Calu3 (cell line): ENCODE data around the gene LCE1F. TPM values are rescaled to one million over a fixed set of nuclear protein-coding genes. Genes with fewer than 3 reads are reported as not detected.

Experiments
- BruUV-seq: library from RNA; stranded (reverse); fragments of 400-500 nt; replicated peaks from 2 replicates; lab custom pipeline; 2021; lab: Mats Ljungman, UMichigan
- CTCF ChIA-PET: fragments of 300-600 bp; sonication (Branson Sonifier 250); formaldehyde crosslinking; loops from one replicate; lab custom pipeline; 2022; ENCODE audit warnings: antibody characterized with exemption; lab: Charles Lee
- DNase-seq: peaks from one replicate; pipeline ENCODE4 v3.0.0; 2022
- H3K27ac Mint-ChIP-seq: one replicate; pipeline ENCODE4 v1.8.0; 2022; ENCODE audit warnings: mixed read lengths; ENCODE audit not compliant: unreplicated experiment
- H3K27me3 Mint-ChIP-seq: one replicate; pipeline ENCODE4 v1.8.0; 2022; ENCODE audit warnings: mixed read lengths; ENCODE audit not compliant: unreplicated experiment
- H3K36me3 Mint-ChIP-seq: one replicate; pipeline ENCODE4 v1.8.0; 2022; ENCODE audit warnings: mild to moderate bottlenecking, moderate library complexity, mixed read lengths; ENCODE audit not compliant: insufficient read depth, unreplicated experiment
- H3K4me1 Mint-ChIP-seq: one replicate; pipeline ENCODE4 v1.8.0; 2022; ENCODE audit warnings: mild to moderate bottlenecking, low read depth, mixed read lengths; ENCODE audit not compliant: unreplicated experiment
- H3K4me3 Mint-ChIP-seq: one replicate; pipeline ENCODE4 v1.8.0; 2022; ENCODE audit warnings: mild to moderate bottlenecking, low read depth, moderate library complexity, mixed read lengths; ENCODE audit not compliant: unreplicated experiment
- H3K9me3 Mint-ChIP-seq: one replicate; pipeline ENCODE4 v1.8.0; 2022; ENCODE audit warnings: low read depth, mixed read lengths; ENCODE audit not compliant: unreplicated experiment
- intact Hi-C: fragments of 100-400 bp; cut with micrococcal nuclease; formaldehyde crosslinking; loops from one replicate; pipeline ENCODE4 v1.10.0; 2022; ENCODE audit not compliant: unreplicated experiment
- total RNA-seq: library from RNA; stranded (reverse); gene quantifications from 2 replicates; pipeline ENCODE4 v1.2.3, GENCODE V29; 2022
- TF ChIP-seq, protein P1 (sequence below): fragments of 200-600 bp; IDR thresholded peaks from one replicate; pipeline ENCODE4 v1.8.0; 2022; ENCODE audit warnings: antibody characterized with exemption; ENCODE audit not compliant: unreplicated experiment

Gene LCE1F
- total RNA-seq, 1 experiment from 2014 or later = not detected

DNA sequence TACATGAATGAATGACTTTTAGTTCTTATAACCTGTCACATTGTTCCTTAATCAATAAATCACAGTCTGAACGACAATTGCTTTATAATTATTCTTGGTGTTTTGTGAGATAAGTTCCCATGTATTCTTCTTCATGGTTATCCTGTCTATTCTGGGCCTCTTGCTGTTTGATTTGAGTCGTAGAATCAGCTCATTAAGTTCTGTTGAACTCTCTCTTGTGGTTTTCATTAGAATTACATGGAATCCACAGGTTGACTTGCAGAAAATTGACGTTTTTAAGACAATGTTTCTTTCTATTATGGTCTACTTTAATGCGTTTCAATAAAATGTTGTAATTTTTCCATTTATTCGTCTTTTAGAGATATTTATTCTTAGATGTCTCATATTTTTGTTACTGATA lies 48.4 kb downstream of the LCE1F start:
- H3K9me3 Mint-ChIP-seq = no peaks in the 10 kb centered on the region
- CTCF ChIA-PET = no interaction called here
- intact Hi-C loops = no loop called here
- no peaks in the 10 kb centered on the region for H3K36me3 Mint-ChIP-seq
- TF ChIP-seq, protein P1, sequence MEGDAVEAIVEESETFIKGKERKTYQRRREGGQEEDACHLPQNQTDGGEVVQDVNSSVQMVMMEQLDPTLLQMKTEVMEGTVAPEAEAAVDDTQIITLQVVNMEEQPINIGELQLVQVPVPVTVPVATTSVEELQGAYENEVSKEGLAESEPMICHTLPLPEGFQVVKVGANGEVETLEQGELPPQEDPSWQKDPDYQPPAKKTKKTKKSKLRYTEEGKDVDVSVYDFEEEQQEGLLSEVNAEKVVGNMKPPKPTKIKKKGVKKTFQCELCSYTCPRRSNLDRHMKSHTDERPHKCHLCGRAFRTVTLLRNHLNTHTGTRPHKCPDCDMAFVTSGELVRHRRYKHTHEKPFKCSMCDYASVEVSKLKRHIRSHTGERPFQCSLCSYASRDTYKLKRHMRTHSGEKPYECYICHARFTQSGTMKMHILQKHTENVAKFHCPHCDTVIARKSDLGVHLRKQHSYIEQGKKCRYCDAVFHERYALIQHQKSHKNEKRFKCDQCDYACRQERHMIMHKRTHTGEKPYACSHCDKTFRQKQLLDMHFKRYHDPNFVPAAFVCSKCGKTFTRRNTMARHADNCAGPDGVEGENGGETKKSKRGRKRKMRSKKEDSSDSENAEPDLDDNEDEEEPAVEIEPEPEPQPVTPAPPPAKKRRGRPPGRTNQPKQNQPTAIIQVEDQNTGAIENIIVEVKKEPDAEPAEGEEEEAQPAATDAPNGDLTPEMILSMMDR = no peak
- BruUV-seq = no TSS peak
- H3K4me3 Mint-ChIP-seq = no peak overlapping the region
- H3K4me1 Mint-ChIP-seq = no peaks in the 10 kb centered on the region
- no peak for DNase-seq
- H3K27ac Mint-ChIP-seq = no peak overlapping the region
- H3K27me3 Mint-ChIP-seq = peaks cover 55% of the 10 kb centered on the region

DNA sequence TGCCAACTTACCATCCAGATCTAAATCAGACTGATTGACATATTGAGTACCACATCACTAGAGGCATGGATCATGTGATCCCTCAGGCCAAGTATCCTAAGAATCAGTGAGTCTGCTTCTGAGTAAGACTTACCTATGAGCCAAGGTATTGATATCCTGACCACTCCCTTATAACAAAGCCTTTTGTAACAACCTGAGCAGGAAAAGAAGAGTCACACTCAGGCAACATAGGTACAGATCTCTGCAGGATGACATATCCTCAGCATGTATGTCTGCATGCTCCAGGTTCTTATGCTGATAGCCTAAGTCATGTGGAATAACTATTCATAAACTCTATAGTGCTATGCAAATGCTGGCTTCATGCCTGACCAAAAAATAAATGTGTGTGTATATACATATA lies 50.0 kb downstream of the LCE1F start:
- Mint-ChIP-seq H3K36me3 (no peaks in the 10 kb centered on the region), H3K4me3 (no peak overlapping the region), H3K27ac (no peak overlapping the region), H3K9me3 (no peaks in the 10 kb centered on the region), H3K27me3 (peaks cover 54% of the 10 kb centered on the region), H3K4me1 (no peaks in the 10 kb centered on the region)
- no peak for DNase-seq
- TF ChIP-seq, protein P1 = no peak
- intact Hi-C loops = no loop called here
- no TSS peak for BruUV-seq
- CTCF ChIA-PET = no interaction called here

Other genes with a start within 250 kb of the LCE1F start
- gene LCE3E, start 208.4 kb upstream of the LCE1F start, total RNA-seq = not detected in 2 replicates
- not detected in 2 replicates for gene LCE3D, start 194.6 kb upstream of the LCE1F start, total RNA-seq
- gene LCE3C, start 174.9 kb upstream of the LCE1F start, total RNA-seq = not detected in 2 replicates
- gene LCE3B, start 161.3 kb upstream of the LCE1F start, total RNA-seq = not detected in 2 replicates
- gene LCE3A, start 152.0 kb upstream of the LCE1F start, total RNA-seq = not detected in 2 replicates
- gene LCE2D, start 111.8 kb upstream of the LCE1F start, total RNA-seq = not detected in 2 replicates
- not detected in 2 replicates for gene LCE2C, start 99.9 kb upstream of the LCE1F start, total RNA-seq
- not detected in 2 replicates for gene LCE2B, start 89.0 kb upstream of the LCE1F start, total RNA-seq
- not detected in 2 replicates for gene LCE2A, start 76.8 kb upstream of the LCE1F start, total RNA-seq
- not detected in 2 replicates for gene LCE4A, start 67.0 kb upstream of the LCE1F start, total RNA-seq
- not detected in 2 replicates for gene KPRP, start 17.1 kb upstream of the LCE1F start, total RNA-seq
- gene LCE1E, start 11.1 kb downstream of the LCE1F start, total RNA-seq = not detected in 2 replicates
- not detected in 2 replicates for gene LCE1D, start 21.6 kb downstream of the LCE1F start, total RNA-seq
- not detected in 2 replicates for gene LCE1C, start 31.5 kb downstream of the LCE1F start, total RNA-seq
- gene LCE1B, start 36.8 kb downstream of the LCE1F start, total RNA-seq = not detected in 2 replicates
- not detected in 2 replicates for gene LCE1A, start 52.3 kb downstream of the LCE1F start, total RNA-seq
- not detected in 2 replicates for gene LCE6A, start 67.7 kb downstream of the LCE1F start, total RNA-seq
- gene LCE7A, start 84.9 kb downstream of the LCE1F start, total RNA-seq = not detected in 2 replicates
- not detected in 2 replicates for gene SMCP, start 103.2 kb downstream of the LCE1F start, total RNA-seq
- gene IVL, start 133.4 kb downstream of the LCE1F start, total RNA-seq = 1.1 and 1.9 TPM in 2 replicates
- not detected in 2 replicates for gene SPRR5, start 172.1 kb downstream of the LCE1F start, total RNA-seq
- not detected in 2 replicates for gene SPRR4, start 195.5 kb downstream of the LCE1F start, total RNA-seq
- not detected in 2 replicates for gene SPRR1A, start 208.9 kb downstream of the LCE1F start, total RNA-seq
- gene SPRR3, start 226.6 kb downstream of the LCE1F start, total RNA-seq = 6.2 and 26.7 TPM in 2 replicates